ENCODE measurements around the gene VPS4A. TPM values are rescaled to one million over a fixed set of nuclear protein-coding genes. Genes with fewer than 3 reads are reported as not detected.
A peak's percentile ranks its signal among the peaks of the same experiment; 100 is the strongest.

The VPS4A gene
- total and polyA plus RNA-seq, 8 donors = 4.1 to 51.0 (median 31.0) TPM

- Histone ChIP-seq H3K4me1 (peaks cover 30 to 55% (median 45%) of the 10 kb centered on the region in 4 donors), H3K4me3 (no peak overlapping the region), H3K36me3 (peaks cover 34 to 49% (median 46%) of the 10 kb centered on the region in 4 donors), H3K9me3 (no peaks in the 10 kb centered on the region), H3K27me3 (no peaks in the 10 kb centered on the region), H3K27ac (peak overlapping the region in 1 of 5 donors; percentile 13)
- DNase-seq = no peak
- WGBS, 5 donors = 89 to 94% (median 92%) methylated on average over 5 of the region's 5 CpGs
- intact Hi-C loops (cut with DNase I; ENCODE audit: low total_unique reads) = no loop called here
- TF ChIP-seq, protein P1, sequence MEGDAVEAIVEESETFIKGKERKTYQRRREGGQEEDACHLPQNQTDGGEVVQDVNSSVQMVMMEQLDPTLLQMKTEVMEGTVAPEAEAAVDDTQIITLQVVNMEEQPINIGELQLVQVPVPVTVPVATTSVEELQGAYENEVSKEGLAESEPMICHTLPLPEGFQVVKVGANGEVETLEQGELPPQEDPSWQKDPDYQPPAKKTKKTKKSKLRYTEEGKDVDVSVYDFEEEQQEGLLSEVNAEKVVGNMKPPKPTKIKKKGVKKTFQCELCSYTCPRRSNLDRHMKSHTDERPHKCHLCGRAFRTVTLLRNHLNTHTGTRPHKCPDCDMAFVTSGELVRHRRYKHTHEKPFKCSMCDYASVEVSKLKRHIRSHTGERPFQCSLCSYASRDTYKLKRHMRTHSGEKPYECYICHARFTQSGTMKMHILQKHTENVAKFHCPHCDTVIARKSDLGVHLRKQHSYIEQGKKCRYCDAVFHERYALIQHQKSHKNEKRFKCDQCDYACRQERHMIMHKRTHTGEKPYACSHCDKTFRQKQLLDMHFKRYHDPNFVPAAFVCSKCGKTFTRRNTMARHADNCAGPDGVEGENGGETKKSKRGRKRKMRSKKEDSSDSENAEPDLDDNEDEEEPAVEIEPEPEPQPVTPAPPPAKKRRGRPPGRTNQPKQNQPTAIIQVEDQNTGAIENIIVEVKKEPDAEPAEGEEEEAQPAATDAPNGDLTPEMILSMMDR (IDR thresholded peaks at IDR 0.05) = no peak
- TF ChIP-seq POLR2AphosphoS5 (IDR thresholded peaks at IDR 0.05) = no peak
Observed at GRCh38 chr16:69313469-69313868, 2.3 kb downstream of the VPS4A start.

- H3K36me3 ChIP-seq = peaks cover 44 to 60% (median 57%) of the 10 kb centered on the region in 4 donors
- no peaks in the 10 kb centered on the region for H3K9me3 ChIP-seq
- WGBS, 5 donors = 29 to 71% (median 47%) methylated on average over 10 to 11 of the region's 11 CpGs
- peak overlapping the region in 3 of 5 donors; percentile 13 to 46 (median 37) for H3K27ac ChIP-seq
- no peak for TF ChIP-seq EP300 (IDR thresholded peaks at IDR 0.05)
- TF ChIP-seq, protein P1 (IDR thresholded peaks at IDR 0.05) = no peak
- no peak for TF ChIP-seq POLR2AphosphoS5 (IDR thresholded peaks at IDR 0.05)
- no peak for TF ChIP-seq POLR2A (IDR thresholded peaks at IDR 0.05)
- H3K27me3 ChIP-seq = no peaks in the 10 kb centered on the region
- H3K4me3 ChIP-seq = no peak overlapping the region
- peak in 1 of 2 donors; percentile 71 for DNase-seq
- intact Hi-C loops (cut with DNase I; ENCODE audit: low total_unique reads) = no loop called here
- H3K4me1 ChIP-seq = peaks cover 30 to 55% (median 45%) of the 10 kb centered on the region in 4 donors
Observed at GRCh38 chr16:69314534-69314933, 3.4 kb downstream of the VPS4A start.

GRCh38 chr16:69315486-69316311, 4.5 kb downstream of the VPS4A start:
- peaks cover 30 to 50% (median 42%) of the 10 kb centered on the region in 4 donors for H3K4me1 ChIP-seq
- DNase-seq = no peak
- TF ChIP-seq EP300 (IDR thresholded peaks at IDR 0.05) (no peak), POLR2AphosphoS5 (IDR thresholded peaks at IDR 0.05) (no peak), POLR2A (IDR thresholded peaks at IDR 0.05) (no peak)
- TF ChIP-seq, protein P1 (IDR thresholded peaks at IDR 0.05) = no peak
- peak overlapping the region in 2 of 5 donors; percentile 26 to 46 for H3K27ac ChIP-seq
- H3K27me3 ChIP-seq = no peaks in the 10 kb centered on the region
- peaks cover 56 to 72% (median 68%) of the 10 kb centered on the region in 4 donors for H3K36me3 ChIP-seq
- intact Hi-C loops (cut with DNase I; ENCODE audit: low total_unique reads) = no loop called here
- H3K9me3 ChIP-seq = no peaks in the 10 kb centered on the region
- H3K4me3 ChIP-seq = no peak overlapping the region
- 74 to 81% (median 75%) methylated on average over 30 of the region's 30 CpGs for WGBS, 5 donors

- Histone ChIP-seq H3K4me1 (peaks cover 30 to 49% (median 42%) of the 10 kb centered on the region in 4 donors), H3K36me3 (peaks cover 65 to 81% (median 77%) of the 10 kb centered on the region in 4 donors), H3K27me3 (no peaks in the 10 kb centered on the region), H3K27ac (no peak overlapping the region), H3K4me3 (no peak overlapping the region), H3K9me3 (no peaks in the 10 kb centered on the region)
- DNase-seq = peak in 1 of 2 donors; percentile 52
- intact Hi-C loops (cut with DNase I; ENCODE audit: low total_unique reads) = no loop called here
- WGBS, 5 donors = 84 to 90% (median 86%) methylated on average over 12 to 17 of the region's 17 CpGs
- TF ChIP-seq POLR2AphosphoS5 (IDR thresholded peaks at IDR 0.05) (no peak), EP300 (IDR thresholded peaks at IDR 0.05) (no peak), POLR2A (IDR thresholded peaks at IDR 0.05) (no peak)
- TF ChIP-seq, protein P1 (IDR thresholded peaks at IDR 0.05) = no peak
Observed at GRCh38 chr16:69316595-69317034, 5.5 kb downstream of the VPS4A start.

Measured in stomach (tissue), 9 donors.